Neural cell (in vitro differentiated cells): ENCODE measurements around the gene HIC1.

Experiments used
- CTCF ChIP-seq: fragments of 450-650 bp; IDR thresholded peaks from 2 replicates; pipeline ENCODE4 v1.5.1; 2014; ENCODE audit warnings: antibody characterized with exemption, mild to moderate bottlenecking, moderate library complexity; ENCODE audit not compliant: poor library complexity, severe bottlenecking
- EP300 ChIP-seq: fragments of 450-650 bp; conservative IDR thresholded peaks from 2 replicates; pipeline ENCODE4 v1.6.1; 2014; ENCODE audit warnings: antibody characterized with exemption, mild to moderate bottlenecking, moderate library complexity; ENCODE audit not compliant: poor library complexity, severe bottlenecking
- EZH2 ChIP-seq: fragments of 200-600, 300-800 bp; shearing (Covaris generic), sonication (generic); IDR thresholded peaks from 2 replicates; pipeline ENCODE4 v1.6.1; 2014; ENCODE audit warnings: antibody characterized with exemption, low read length, borderline replicate concordance, mild to moderate bottlenecking; ENCODE audit not compliant: insufficient read depth, poor library complexity, severe bottlenecking
- MXI1 ChIP-seq: fragments of 450-650 bp; conservative IDR thresholded peaks from 2 replicates; pipeline ENCODE4 v1.6.1; 2014; ENCODE audit warnings: antibody characterized with exemption, mild to moderate bottlenecking; ENCODE audit not compliant: poor library complexity, severe bottlenecking
- POLR2AphosphoS5 ChIP-seq: IDR thresholded peaks from 2 replicates; pipeline ENCODE4 v1.6.1; 2012
- RAD21 ChIP-seq: fragments of 450-650 bp; conservative IDR thresholded peaks from 2 replicates; pipeline ENCODE4 v1.6.1; 2014; ENCODE audit warnings: antibody characterized with exemption, mild to moderate bottlenecking, moderate library complexity
- REST ChIP-seq: IDR thresholded peaks from 2 replicates; pipeline ENCODE4 v1.6.1; 2012; ENCODE audit warnings: borderline replicate concordance
- SMC3 ChIP-seq: fragments of 450-650 bp; conservative IDR thresholded peaks from 2 replicates; pipeline ENCODE4 v1.6.1; 2014; ENCODE audit warnings: antibody characterized with exemption, mild to moderate bottlenecking, moderate library complexity; ENCODE audit not compliant: poor library complexity
- TAF1 ChIP-seq: IDR thresholded peaks from 2 replicates; pipeline ENCODE4 v1.6.1; 2012; ENCODE audit warnings: low read depth

- TF ChIP-seq EP300 (no peak), EZH2 (no peak), MXI1 (no peak), CTCF (no peak), SMC3 (no peak), TAF1 (no peak), RAD21 (no peak), POLR2AphosphoS5 (no peak), REST (no peak)
Measured at GRCh38 chr17:2060681-2061440, 6.0 kb downstream of the HIC1 start.
